Renal pelvis (tissue), 4 donors: Measurements from ENCODE around the gene RPL31. TPM values are rescaled to one million over a fixed set of nuclear protein-coding genes. Genes with fewer than 3 reads are reported as not detected.
A peak's percentile ranks its signal among the peaks of the same experiment; 100 is the strongest.

Source experiments
- DNase-seq: peaks from one replicate; pipeline ENCODE4 v3.0.0-alpha.2; 2013
- polyA plus RNA-seq, 3 donors: library from polyadenylated mRNA; unstranded; fragments of 120-200 nt; gene quantifications; one replicate each; pipeline ENCODE4 v1.2.1, GENCODE V29; 2013; ENCODE audit not compliant: insufficient read length in 3 of 3

Gene RPL31
- polyA plus RNA-seq, 3 donors: 2,438 to 2,978 (median 2,800) TPM

- no peak for DNase-seq
These were observed 37.9 kb upstream of the RPL31 start for GRCh38 chr2:100964222-100964621.

- DNase-seq: no peak
These were observed 37.4 kb upstream of the RPL31 start for GRCh38 chr2:100964681-100965169.

DNA sequence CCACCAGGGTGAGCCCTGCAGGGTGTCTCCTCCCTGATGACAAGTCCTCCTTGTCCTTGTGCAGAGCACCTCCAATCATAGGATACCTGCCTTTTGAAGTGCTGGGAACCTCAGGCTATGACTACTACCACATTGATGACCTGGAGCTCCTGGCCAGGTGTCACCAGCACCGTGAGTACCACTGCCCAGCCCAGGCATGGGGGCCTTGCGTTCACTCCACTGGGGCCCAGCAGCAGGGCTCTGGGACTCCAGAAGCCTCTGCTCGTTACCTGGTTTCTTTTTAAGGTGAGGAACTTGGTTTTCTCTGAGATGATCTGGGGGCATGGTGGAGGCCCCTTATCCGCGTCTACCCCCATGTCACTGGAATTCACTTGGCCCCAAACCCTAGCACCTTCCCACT is 36.5 kb upstream of the RPL31 start:
- no peak for DNase-seq

DNA sequence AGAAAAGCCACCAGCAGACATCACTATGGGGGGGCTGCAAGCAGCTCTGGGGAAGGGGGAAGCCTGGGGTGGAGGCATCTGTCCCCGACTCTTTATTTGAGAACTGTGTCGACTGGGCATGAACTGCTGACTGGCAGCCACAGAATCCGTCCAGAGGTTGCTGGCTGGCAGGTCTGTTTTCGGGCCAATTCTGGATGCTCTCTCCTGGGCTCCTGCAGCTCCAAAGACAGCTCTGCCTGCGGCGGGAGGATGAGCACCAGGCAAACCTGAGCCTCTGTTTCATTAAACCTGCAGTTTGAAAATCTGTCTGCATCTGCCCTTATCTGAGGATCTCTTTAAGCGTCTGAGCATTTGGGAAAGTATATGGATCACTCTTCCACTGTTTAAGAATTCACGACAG is 34.4 kb upstream of the RPL31 start:
- no peak for DNase-seq

DNA sequence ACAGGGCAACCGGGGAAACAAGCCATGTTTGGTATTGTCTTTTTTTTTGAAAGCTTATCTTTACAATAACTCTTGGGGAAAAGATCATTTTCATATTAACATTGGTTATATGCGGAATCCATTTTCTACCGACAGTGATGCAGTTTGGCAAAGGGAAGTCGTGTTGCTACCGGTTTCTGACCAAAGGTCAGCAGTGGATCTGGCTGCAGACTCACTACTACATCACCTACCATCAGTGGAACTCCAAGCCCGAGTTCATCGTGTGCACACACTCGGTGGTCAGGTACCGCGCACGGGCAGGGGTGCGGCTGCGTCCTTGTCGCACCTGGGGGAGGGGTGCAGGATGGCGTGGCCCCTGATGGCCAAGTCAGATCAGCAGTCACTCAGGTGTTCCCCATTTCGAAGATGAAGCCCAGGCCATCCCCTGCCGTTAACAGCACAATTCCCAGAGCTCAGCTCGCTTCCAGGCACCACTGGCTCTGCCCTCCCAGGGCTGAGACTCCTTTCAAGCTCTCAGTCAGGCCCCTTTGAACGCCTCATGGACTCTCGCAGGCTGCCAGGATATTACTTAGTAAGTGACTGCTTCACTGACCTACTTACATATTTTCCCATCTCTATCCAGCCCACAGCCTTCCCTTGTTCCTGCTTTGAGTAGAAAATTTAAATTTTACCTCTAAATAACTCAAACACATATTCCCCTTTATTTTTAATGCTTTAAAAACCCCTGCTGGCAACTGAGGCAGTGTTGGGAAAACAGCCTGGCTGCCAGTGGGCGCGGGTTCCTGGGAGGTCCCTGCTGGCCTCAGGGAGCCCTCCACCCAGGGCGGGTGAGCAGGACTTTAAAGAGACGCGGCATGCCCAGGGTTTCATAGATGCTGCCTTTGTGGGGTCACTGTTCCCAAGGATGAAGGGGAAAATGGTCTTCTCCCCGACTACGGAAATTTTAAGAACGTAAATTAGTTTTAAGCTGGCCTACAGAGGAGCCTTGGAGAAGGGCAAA is 33.6 kb upstream of the RPL31 start:
- DNase-seq: no peak

- no peak for DNase-seq
These were observed 32.1 kb upstream of the RPL31 start for GRCh38 chr2:100969998-100970397.

DNA sequence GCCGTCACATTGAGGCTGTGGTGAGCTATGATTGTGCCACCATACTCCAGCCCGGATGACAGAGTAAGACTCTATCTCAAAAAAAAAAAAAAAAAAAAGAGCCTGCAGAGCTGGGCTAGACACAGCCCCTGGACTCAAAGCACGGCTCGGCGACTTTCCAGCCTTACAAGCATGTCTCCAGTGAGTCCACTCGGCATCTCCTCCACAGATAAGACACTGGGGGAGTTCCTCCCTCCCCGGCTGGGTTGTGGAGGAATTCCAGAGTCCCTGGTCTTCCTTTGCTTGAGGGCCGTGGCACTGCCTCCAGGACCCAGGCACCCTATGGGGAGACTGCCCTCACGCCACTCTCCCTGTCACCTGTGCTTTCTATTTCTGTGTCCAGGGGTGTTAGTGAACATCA is 30.9 kb upstream of the RPL31 start:
- no peak for DNase-seq

- DNase-seq: no peak
These were observed 29.6 kb upstream of the RPL31 start for GRCh38 chr2:100972452-100972851.

- no peak for DNase-seq
These were observed 27.2 kb upstream of the RPL31 start for GRCh38 chr2:100974712-100975520.

GRCh38 chr2:100975521-100975785 is 26.6 kb upstream of the RPL31 start:
- DNase-seq: no peak

DNA sequence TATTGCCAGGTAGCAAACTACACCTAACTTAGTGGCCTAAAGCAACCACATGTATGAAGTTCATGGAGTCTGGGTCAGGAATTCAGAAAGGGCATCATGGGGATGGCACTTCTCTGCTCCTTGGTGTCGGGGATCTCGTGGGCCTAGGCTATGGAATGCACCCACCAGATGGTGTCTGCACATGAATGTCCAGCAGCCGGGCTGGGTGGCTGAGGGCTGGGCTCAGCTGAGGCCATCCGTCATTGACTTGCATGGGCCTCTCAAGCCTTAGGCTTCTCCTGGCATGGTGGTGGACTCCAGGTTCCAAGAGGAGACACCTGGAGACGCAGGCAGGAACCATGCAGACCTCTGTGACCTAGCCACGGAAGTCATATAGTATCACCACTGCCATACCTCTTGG is 26.0 kb upstream of the RPL31 start:
- DNase-seq: no peak

- DNase-seq: no peak
These were observed 25.3 kb upstream of the RPL31 start for GRCh38 chr2:100976645-100977391.

DNA sequence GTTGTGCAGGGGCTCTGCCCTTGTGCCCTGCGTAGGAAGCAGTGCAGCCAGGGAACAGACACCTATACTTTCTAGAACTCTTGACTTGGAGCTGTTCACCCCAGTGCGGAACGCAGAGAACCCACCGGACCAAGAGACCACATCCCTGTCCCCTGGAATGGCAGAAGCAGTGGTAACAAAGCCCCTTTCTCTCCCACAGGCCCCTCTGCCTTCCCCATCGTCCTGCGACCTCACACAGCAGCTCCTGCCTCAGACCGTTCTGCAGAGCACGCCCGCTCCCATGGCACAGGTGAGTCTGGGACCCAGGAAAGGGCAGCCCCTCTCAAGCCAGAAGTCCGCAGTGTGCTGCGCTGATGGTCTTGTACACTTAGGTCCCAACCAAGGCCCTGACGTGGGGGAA is 24.6 kb upstream of the RPL31 start:
- no peak for DNase-seq

GRCh38 chr2:100978582-100979191 is 23.4 kb upstream of the RPL31 start:
- DNase-seq: no peak

DNA sequence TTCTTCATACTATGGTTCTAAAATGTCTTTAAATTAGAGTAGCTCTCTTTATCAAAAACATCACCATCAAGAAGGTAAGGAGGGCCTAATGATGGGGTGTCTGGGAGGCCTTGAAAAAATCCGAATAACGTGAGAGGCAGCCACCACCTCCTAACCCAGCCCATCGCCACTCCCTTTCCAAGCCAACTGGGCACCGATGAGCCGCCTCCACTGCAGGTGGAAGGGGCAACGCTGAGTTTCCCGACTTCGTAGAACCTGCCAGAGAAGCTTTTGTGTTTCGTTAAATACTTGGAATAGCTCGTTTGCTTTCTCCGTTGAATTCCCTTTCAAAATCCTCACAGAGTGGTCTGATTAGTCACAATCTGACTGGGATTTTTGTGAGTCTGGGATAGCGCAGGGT is 22.0 kb upstream of the RPL31 start:
- DNase-seq: no peak

GRCh38 chr2:100981011-100981410 is 21.1 kb upstream of the RPL31 start:
- no peak for DNase-seq

- no peak for DNase-seq
These were observed 19.6 kb upstream of the RPL31 start for GRCh38 chr2:100982431-100982861.

GRCh38 chr2:100983201-100983600 is 18.9 kb upstream of the RPL31 start:
- no peak for DNase-seq

GRCh38 chr2:100983684-100984310 is 18.3 kb upstream of the RPL31 start:
- no peak for DNase-seq

GRCh38 chr2:100984892-100985307 is 17.2 kb upstream of the RPL31 start:
- peak; percentile 65 for DNase-seq

DNA sequence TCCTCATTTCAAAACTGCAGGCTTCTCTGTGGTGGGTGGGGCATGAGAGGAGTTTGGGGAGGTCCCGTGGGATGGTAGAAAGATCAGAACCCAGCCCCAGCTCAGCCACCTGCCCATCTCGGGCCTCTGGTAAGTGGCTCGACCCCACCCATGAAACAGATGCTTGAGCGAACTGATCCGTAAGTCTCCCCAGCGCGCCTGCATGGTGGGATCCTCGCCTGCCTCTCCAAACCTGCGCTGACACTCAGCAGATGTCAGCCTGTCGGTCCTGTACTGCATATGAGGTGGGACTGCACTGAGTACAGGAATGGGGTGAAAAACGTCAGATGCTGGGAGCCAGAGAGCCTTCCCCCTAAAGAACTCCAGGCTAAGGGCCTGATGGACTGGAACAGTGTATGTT is 15.9 kb upstream of the RPL31 start:
- no peak for DNase-seq
